GM21447 (cell line): ENCODE measurements around the gene MYEF2.
A peak's percentile ranks its signal among the peaks of the same experiment; 100 is the strongest.

Experiments used
- ATAC-seq: cut with Tn5 transposase; IDR thresholded peaks from one replicate; pipeline ENCODE4 v1.9.1; 2021; ENCODE audit not compliant: unreplicated experiment

The MYEF2 gene

GRCh38 chr15:48147358-48147757 lies 30.7 kb downstream of the MYEF2 start:
- no peak for ATAC-seq

DNA sequence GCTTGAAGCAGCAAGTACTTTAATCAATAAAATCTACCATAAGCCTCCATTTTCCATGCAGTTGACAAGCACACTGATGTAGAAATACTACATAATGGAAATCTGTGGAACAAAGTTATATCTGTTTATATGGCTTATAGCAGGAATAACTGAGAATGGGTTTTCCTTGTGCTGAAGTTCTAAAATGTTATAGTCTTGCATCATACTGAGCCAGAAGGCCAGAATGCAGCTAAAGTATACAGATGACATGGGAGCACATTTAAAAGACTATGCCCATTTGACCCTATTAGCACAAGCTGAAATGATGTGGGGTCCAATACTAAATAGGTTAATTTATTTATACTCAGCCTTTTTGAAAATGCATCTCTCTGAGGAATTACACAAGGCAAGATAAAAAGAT lies 32.2 kb downstream of the MYEF2 start:
- ATAC-seq: no peak

GRCh38 chr15:48144889-48145288 lies 33.2 kb downstream of the MYEF2 start:
- peak; percentile 77 for ATAC-seq

GRCh38 chr15:48143856-48144255 lies 34.2 kb downstream of the MYEF2 start:
- ATAC-seq: no peak

- ATAC-seq: no peak
Observed at GRCh38 chr15:48132874-48133273, 45.2 kb downstream of the MYEF2 start.

DNA sequence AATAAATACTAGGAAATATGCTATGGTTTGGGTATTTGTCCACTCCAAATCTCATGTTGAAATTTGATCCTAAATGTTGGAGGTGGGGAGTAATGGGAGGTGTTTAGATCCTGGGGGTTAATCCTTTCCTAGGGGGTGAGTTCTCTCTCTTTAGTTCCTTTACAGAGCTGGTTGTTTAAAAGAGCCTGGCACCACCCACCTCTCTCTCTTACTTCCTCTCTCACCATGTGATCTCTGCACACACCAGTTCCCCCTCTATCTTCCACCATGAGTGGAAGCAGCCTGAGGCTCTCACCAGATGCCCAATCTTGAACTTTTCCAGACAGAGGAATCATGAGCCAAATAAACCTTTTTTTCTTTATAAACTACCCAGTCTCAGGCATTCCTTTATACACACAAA lies 46.8 kb downstream of the MYEF2 start:
- ATAC-seq: no peak

DNA sequence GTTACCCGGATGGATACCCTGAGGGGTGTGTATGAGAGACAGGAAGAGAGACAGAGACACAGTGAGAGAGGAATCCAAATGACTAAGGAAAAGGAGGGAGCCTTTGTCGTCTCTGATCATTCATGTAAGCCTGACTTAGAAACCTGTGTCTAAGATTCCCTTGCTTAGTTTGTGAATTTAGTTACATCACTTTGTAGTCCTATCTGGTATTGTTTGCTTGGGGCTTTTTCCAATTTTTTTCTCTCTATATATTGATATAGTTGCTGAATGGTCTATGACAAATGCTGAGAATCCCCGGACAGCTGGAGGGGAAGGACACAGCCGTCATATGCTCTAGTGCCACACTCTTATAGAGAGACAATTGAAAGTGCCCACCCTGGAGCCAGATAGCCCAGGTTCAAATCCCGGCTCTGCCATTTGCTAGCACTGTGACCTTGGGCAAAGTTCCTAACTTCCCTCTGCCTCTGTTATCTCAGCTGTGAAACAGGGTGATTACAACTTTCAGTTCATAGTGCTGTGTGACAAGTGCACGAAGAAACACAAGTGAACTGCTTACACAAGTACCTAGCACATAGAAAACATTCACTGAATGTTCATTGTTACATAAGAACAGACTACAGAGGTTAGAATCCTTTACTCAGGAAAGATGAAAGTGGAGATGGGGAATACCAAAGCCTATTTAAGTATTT lies 51.3 kb downstream of the MYEF2 start:
- no peak for ATAC-seq

GRCh38 chr15:48121849-48122248 lies 56.2 kb downstream of the MYEF2 start:
- ATAC-seq: no peak

GRCh38 chr15:48120745-48121144 lies 57.4 kb downstream of the MYEF2 start, which contains the start of gene SLC24A5:
Gene SLC24A5 (plus strand): TSS chr15:48120990. CDS start chr15:48121045, 55 bp downstream.
- ATAC-seq: no peak

DNA sequence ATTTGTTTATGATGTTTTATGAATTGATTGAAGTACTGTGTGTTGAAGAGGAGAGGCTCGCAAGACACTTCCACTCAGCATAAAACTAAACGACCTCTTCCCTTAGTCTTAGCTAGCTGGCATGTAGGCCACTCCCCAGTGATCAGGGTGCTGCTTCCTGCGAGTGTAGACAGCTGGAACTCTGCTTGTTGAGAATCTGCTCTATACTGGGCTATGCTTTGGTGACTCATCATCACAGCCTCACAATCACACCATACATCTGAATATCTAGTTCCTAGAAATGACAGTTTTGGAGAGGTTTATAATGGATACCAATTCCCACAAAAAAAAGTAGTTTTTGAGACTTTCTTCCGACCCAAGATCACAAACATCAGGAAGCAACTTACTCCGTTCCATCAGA lies 58.8 kb downstream of the MYEF2 start:
- no peak for ATAC-seq

DNA sequence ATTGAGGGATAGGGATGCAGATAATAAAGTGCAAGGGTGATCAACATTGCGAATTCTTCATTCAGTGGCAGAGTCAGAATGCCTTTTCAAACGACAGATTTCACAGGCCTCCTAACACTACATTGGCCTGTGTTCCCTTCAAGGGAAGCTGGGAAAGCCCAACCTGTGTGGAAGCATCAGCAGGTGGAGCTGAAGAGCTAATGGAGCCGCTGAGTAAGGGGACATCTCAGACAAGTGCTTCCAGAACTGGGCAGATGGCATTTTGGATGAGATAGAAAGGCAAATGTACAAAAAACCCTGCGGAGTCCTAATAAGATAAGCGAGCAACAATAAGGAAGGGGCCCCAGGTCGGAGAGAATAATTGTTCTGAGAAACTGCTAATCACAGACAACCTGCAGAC lies 65.9 kb downstream of the MYEF2 start:
- ATAC-seq: no peak

DNA sequence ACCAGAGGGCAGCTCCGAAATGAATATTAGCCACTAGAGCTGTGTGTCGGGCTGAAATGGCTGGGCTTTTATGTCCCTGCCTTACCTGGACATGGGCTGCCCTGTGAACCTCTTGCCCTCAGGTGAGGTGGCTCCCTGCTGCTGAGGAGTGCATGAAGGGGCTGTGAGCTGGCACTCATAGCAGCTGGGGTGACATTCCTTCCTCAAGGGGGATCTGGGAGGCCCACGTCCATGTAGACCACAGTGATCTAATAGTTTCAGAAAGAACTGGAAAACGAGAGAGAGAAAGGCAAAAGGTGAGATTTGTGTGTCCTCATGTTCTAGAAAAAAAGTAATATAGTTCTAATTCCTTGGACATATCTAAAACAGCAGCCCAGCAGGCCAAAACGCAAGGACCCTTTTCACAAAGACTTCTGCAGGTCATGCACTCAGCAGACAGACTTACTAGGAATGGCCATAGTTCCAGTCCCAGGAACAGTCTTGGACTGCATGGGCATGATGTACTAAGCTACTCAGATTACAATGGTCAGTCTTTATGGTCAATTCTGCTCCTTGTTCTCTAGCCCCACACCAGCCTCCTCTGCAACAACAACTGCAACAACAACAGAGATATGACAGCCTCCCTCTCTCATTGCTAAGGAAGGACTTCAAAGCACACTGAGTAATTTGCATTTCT lies 68.1 kb downstream of the MYEF2 start:
- ATAC-seq: no peak

DNA sequence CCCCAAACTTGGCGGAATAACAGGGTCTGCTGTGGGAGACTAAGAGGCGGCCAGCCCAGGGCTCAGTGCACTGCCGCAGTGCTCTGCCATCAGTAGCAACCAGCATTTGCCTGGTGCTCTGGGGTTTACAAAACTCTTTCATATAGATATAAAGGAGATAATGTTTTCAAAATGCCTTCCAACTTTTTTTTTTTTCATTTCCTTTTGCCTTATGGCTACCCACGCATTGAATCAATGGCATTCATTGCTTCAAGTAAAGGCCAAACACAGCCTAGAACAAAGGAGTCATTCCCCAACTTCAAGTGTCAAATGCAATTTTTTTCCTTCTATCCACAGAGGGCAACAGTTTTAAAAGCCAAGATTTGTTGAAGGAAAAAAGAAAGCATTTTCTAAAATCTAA lies 68.9 kb downstream of the MYEF2 start:
- no peak for ATAC-seq

GRCh38 chr15:48105936-48106335 lies 72.2 kb downstream of the MYEF2 start:
- no peak for ATAC-seq

GRCh38 chr15:48103647-48104046 lies 74.4 kb downstream of the MYEF2 start:
- ATAC-seq: no peak

GRCh38 chr15:48102167-48102566 lies 75.9 kb downstream of the MYEF2 start:
- ATAC-seq: no peak

GRCh38 chr15:48101376-48101961 lies 76.6 kb downstream of the MYEF2 start:
- no peak for ATAC-seq

- no peak for ATAC-seq
Observed at GRCh38 chr15:48097264-48097663, 80.8 kb downstream of the MYEF2 start.

DNA sequence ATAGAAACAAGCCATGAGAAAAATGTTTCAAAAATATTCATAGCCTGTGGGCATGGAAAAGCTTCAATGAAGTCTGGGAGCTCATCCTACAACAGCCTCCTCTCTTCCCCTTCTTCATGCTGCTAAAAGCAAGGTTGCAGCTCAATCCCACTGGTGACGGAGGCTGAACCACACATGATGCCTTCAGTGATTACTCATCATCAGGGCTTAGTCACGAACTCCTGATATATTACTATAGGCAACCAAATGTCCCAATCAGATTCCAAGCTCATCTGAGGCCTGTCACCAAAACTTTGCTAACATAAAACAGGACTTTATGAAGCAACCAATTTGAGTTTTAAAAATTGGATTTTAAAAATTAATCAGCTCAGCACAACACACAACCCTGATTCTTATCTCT lies 81.3 kb downstream of the MYEF2 start:
- no peak for ATAC-seq

DNA sequence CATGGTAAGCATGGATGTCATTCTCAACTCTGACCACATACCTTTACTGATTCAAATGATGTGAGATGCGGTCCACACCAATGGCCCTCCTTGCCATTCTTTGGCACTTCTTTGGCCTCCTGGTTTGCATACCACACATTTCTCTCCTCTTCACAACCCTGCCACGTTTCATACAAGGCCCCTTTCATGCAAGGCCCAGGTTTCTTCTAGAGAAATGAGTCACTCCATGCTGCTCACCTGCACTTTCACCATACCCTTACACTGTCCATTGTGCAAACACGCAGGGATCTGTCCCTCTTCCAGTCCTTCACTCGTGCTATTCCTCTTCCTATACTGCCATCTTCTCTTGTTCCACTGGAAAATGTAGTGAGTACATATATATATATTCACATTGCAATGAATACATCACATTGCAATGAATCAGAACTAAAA lies 81.7 kb downstream of the MYEF2 start:
- ATAC-seq: no peak

DNA sequence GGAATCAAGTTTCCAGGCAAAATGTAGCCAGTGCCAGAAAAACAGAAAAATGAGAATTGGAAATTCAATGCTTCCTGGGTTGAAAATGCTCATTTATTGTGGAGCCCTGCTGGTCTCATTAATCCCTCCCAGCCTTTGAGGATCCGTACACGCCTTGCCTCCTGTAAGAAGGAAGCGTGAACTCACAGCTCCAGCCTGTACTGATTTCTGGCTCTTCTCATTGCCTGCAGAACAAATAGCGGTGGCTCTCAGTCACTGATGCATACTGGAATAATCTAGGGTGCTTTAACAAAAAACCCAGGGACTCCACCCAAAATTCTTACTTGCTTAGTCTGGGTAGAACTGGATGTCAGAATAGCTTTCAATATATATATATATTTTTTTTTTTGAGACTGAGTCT lies 86.6 kb downstream of the MYEF2 start:
- ATAC-seq: no peak

- ATAC-seq: no peak
Observed at GRCh38 chr15:48090666-48091065, 87.4 kb downstream of the MYEF2 start.
